Adrenal gland (tissue), 5 donors: ENCODE results near the gene SLC35F2.

Experiments used
- POLR2A ChIP-seq, 2 donors: fragments of 450-650 bp; IDR thresholded peaks; one replicate each; pipeline ENCODE4 v1.6.1; 2017; ENCODE audit warnings: antibody characterized with exemption in 2 of 2, mild to moderate bottlenecking in 2 of 2, moderate library complexity in 1 of 2
- TF ChIP-seq, protein P1 (sequence below), 6 experiments: fragments of 450-650 bp in 4 of 6; fragments of 200-600 bp in 2 of 6; sonication (generic) in 1 of 6; IDR thresholded peaks; 1 replicate in 5 of 6; 2 replicates in 1 of 6; pipeline versions ENCODE4 v1.5.1 to v1.8.0; 2016 to 2021; ENCODE audit warnings: antibody characterized with exemption in 6 of 6, mild to moderate bottlenecking in 2 of 6, moderate library complexity in 1 of 6
- donor health status: DM: no; HTN: no; CAD: no.

DNA sequence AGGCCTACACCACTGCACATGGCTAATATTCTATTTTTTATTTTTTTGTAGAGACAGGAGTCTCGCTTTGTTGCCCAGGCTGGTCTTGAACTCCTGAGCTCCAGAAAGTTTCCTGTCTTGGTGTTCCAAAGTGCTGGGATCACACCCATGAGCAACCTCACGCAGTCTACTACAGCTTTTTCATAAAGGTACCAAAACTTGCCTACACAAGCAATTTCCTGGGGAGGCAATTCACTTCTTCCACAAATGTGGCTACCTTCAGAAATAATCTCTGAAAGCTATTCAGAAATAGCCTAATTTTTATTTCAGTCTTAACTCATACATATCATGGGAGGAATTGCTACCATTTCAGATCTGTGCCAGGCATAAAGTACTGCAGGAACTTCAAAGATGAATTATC is 11.4 kb downstream of the SLC35F2 start:
- TF ChIP-seq, protein P1, sequence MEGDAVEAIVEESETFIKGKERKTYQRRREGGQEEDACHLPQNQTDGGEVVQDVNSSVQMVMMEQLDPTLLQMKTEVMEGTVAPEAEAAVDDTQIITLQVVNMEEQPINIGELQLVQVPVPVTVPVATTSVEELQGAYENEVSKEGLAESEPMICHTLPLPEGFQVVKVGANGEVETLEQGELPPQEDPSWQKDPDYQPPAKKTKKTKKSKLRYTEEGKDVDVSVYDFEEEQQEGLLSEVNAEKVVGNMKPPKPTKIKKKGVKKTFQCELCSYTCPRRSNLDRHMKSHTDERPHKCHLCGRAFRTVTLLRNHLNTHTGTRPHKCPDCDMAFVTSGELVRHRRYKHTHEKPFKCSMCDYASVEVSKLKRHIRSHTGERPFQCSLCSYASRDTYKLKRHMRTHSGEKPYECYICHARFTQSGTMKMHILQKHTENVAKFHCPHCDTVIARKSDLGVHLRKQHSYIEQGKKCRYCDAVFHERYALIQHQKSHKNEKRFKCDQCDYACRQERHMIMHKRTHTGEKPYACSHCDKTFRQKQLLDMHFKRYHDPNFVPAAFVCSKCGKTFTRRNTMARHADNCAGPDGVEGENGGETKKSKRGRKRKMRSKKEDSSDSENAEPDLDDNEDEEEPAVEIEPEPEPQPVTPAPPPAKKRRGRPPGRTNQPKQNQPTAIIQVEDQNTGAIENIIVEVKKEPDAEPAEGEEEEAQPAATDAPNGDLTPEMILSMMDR (IDR thresholded peaks at IDR 0.05): no peak
- no peak for TF ChIP-seq POLR2A (IDR thresholded peaks at IDR 0.05)
